Measurements from ENCODE around the gene TM4SF20. TPM values are rescaled to one million over a fixed set of nuclear protein-coding genes. Genes with fewer than 3 reads are reported as not detected.

The TM4SF20 gene
- total RNA-seq, 1 donor = 1.1 TPM

- Histone ChIP-seq H3K27ac (ENCODE audit: low read depth, low read length) (no peak overlapping the region), H3K9me3 (ENCODE audit: low read depth, low read length) (no peaks in the 10 kb centered on the region), H3K4me1 (ENCODE audit: insufficient read depth, low read length) (no peaks in the 10 kb centered on the region), H3K4me3 (ENCODE audit: insufficient read depth, low read length) (no peak overlapping the region), H3K27me3 (ENCODE audit: insufficient read depth, low read length) (no peaks in the 10 kb centered on the region), H3K4me2 (ENCODE audit: insufficient read depth, low read length) (no peak overlapping the region), H3K36me3 (ENCODE audit: insufficient read depth, low read length) (peaks cover 7% of the 10 kb centered on the region), H4K20me1 (ENCODE audit: insufficient read depth, low read length) (no peaks in the 10 kb centered on the region), H3K79me2 (ENCODE audit: insufficient read depth, low read length) (no peaks in the 10 kb centered on the region), H2AFZ (ENCODE audit: low read length) (no peak overlapping the region)
- DNase-seq (ENCODE audit: insufficient read length, low spot score, missing footprints) = no peak
- TF ChIP-seq CTCF (IDR thresholded peaks at IDR 0.05; ENCODE audit: extremely low read depth, low read depth, low read length) = no peak
These were observed 32.0 kb downstream of the TM4SF20 start for GRCh38 chr2:227347117-227347516.

- TF ChIP-seq CTCF (IDR thresholded peaks at IDR 0.05; ENCODE audit: extremely low read depth, low read depth, low read length) = no peak
- H3K27ac ChIP-seq (ENCODE audit: low read depth, low read length) = no peak overlapping the region
- H3K36me3 ChIP-seq (ENCODE audit: insufficient read depth, low read length) = peaks cover 21% of the 10 kb centered on the region
These were observed 34.9 kb downstream of the TM4SF20 start for GRCh38 chr2:227344231-227344630.

GRCh38 chr2:227341553-227341952 lies 37.6 kb downstream of the TM4SF20 start:
- Histone ChIP-seq H2AFZ (ENCODE audit: low read length) (no peak overlapping the region), H3K4me3 (ENCODE audit: insufficient read depth, low read length) (no peak overlapping the region), H3K4me2 (ENCODE audit: insufficient read depth, low read length) (no peak overlapping the region), H4K20me1 (ENCODE audit: insufficient read depth, low read length) (no peaks in the 10 kb centered on the region), H3K27me3 (ENCODE audit: insufficient read depth, low read length) (no peaks in the 10 kb centered on the region), H3K4me1 (ENCODE audit: insufficient read depth, low read length) (no peaks in the 10 kb centered on the region), H3K36me3 (ENCODE audit: insufficient read depth, low read length) (peaks cover 15% of the 10 kb centered on the region), H3K27ac (ENCODE audit: low read depth, low read length) (no peak overlapping the region), H3K9me3 (ENCODE audit: low read depth, low read length) (no peaks in the 10 kb centered on the region), H3K79me2 (ENCODE audit: insufficient read depth, low read length) (no peaks in the 10 kb centered on the region)
- DNase-seq (ENCODE audit: insufficient read length, low spot score, missing footprints) = no peak
- TF ChIP-seq CTCF (IDR thresholded peaks at IDR 0.05; ENCODE audit: extremely low read depth, low read depth, low read length) = no peak

More at GRCh38 chr2:227344231-227344630, 34.9 kb downstream of the TM4SF20 start:
- no peak for DNase-seq (ENCODE audit: insufficient read length, low spot score, missing footprints)
- no peaks in the 10 kb centered on the region for H3K79me2 ChIP-seq (ENCODE audit: insufficient read depth, low read length)
- no peaks in the 10 kb centered on the region for H3K9me3 ChIP-seq (ENCODE audit: low read depth, low read length)
- no peaks in the 10 kb centered on the region for H3K27me3 ChIP-seq (ENCODE audit: insufficient read depth, low read length)
- no peak overlapping the region for H3K4me2 ChIP-seq (ENCODE audit: insufficient read depth, low read length)
- no peaks in the 10 kb centered on the region for H4K20me1 ChIP-seq (ENCODE audit: insufficient read depth, low read length)
- H2AFZ ChIP-seq (ENCODE audit: low read length) = no peak overlapping the region
- H3K4me3 ChIP-seq (ENCODE audit: insufficient read depth, low read length) = no peak overlapping the region
- no peaks in the 10 kb centered on the region for H3K4me1 ChIP-seq (ENCODE audit: insufficient read depth, low read length)

GRCh38 chr2:227340106-227340505 lies 39.0 kb downstream of the TM4SF20 start:
- no peak for DNase-seq (ENCODE audit: insufficient read length, low spot score, missing footprints)
- Histone ChIP-seq H3K36me3 (ENCODE audit: insufficient read depth, low read length) (peaks cover 24% of the 10 kb centered on the region), H3K79me2 (ENCODE audit: insufficient read depth, low read length) (no peaks in the 10 kb centered on the region), H3K4me2 (ENCODE audit: insufficient read depth, low read length) (no peak overlapping the region), H3K4me3 (ENCODE audit: insufficient read depth, low read length) (no peak overlapping the region), H3K27me3 (ENCODE audit: insufficient read depth, low read length) (no peaks in the 10 kb centered on the region), H3K4me1 (ENCODE audit: insufficient read depth, low read length) (no peaks in the 10 kb centered on the region), H3K9me3 (ENCODE audit: low read depth, low read length) (no peaks in the 10 kb centered on the region), H3K27ac (ENCODE audit: low read depth, low read length) (no peak overlapping the region), H2AFZ (ENCODE audit: low read length) (no peak overlapping the region), H4K20me1 (ENCODE audit: insufficient read depth, low read length) (no peaks in the 10 kb centered on the region)
- no peak for TF ChIP-seq CTCF (IDR thresholded peaks at IDR 0.05; ENCODE audit: extremely low read depth, low read depth, low read length)
